SU-DHL-6 (cell line): Measurements from ENCODE around the gene DMD.

Source experiments
- H2AFZ ChIP-seq: fragments of 200-600 bp; sonication (generic); 2 replicates; pipeline ENCODE4 v1.6.1; 2014; ENCODE audit warnings: low read depth, mild to moderate bottlenecking, moderate library complexity, mixed read lengths, antibody characterized with exemption, low read length; ENCODE audit not compliant: severe bottlenecking
- H3F3A ChIP-seq: fragments of 200-600 bp; shearing (Covaris generic); 2 replicates; pipeline ENCODE4 v1.6.0; 2016; ENCODE audit warnings: antibody characterized with exemption, mild to moderate bottlenecking; ENCODE audit not compliant: insufficient read depth
- H3K27ac ChIP-seq: fragments of 200-600 bp; sonication (generic); 2 replicates; pipeline ENCODE4 v1.5.1; 2016; ENCODE audit warnings: low read depth, mild to moderate bottlenecking, low read length, moderate library complexity, mixed read lengths
- H3K27me3 ChIP-seq: fragments of 200-600 bp; sonication (generic), shearing (Covaris generic); 2 replicates; pipeline ENCODE4 v1.6.0; 2014; ENCODE audit warnings: mild to moderate bottlenecking, low read length
- H3K36me3 ChIP-seq: fragments of 200-600 bp; sonication (generic); 2 replicates; pipeline ENCODE4 v1.6.1; 2014; ENCODE audit warnings: mild to moderate bottlenecking, low read length, mixed read lengths
- H3K4me2 ChIP-seq: fragments of 300-600, 200-600 bp; shearing (Covaris generic), sonication (generic); 2 replicates; pipeline ENCODE4 v1.6.0; 2014; ENCODE audit warnings: low read length, low read depth, mild to moderate bottlenecking; ENCODE audit not compliant: poor library complexity, severe bottlenecking
- H3K4me3 ChIP-seq: fragments of 200-600 bp; sonication (generic); 2 replicates; pipeline ENCODE4 v1.5.1; 2014; ENCODE audit warnings: antibody characterized with exemption, low read length, mild to moderate bottlenecking, mixed read lengths; ENCODE audit not compliant: insufficient read depth, poor library complexity, severe bottlenecking
- H3K79me2 ChIP-seq: fragments of 200-600 bp; sonication (generic); 2 replicates; pipeline ENCODE4 v1.6.1; 2014; ENCODE audit warnings: mild to moderate bottlenecking, low read length, moderate library complexity; ENCODE audit not compliant: insufficient read depth
- H3K9ac ChIP-seq: fragments of 200-600 bp; sonication (generic); 2 replicates; pipeline ENCODE4 v1.7.0; 2014; ENCODE audit warnings: mild to moderate bottlenecking, low read length
- H3K9me2 ChIP-seq: fragments of 200-600 bp; sonication (generic); replicated peaks from 2 replicates; pipeline ENCODE4 v1.6.1; 2014; ENCODE audit warnings: low read length; ENCODE audit not compliant: insufficient read depth
- H3K9me3 ChIP-seq: fragments of 200-600 bp; sonication (generic); 2 replicates; pipeline ENCODE4 v1.6.1; 2014; ENCODE audit warnings: low read length, mixed read lengths; ENCODE audit not compliant: insufficient read depth
- H4K20me1 ChIP-seq: fragments of 200-600 bp; sonication (generic); 2 replicates; pipeline ENCODE4 v1.6.1; 2014; ENCODE audit warnings: low read depth, mild to moderate bottlenecking, antibody characterized with exemption, low read length, moderate library complexity, mixed read lengths
- EZH2phosphoT487 ChIP-seq: fragments of 200-600 bp; sonication (generic), shearing (Covaris generic); conservative IDR thresholded peaks from 2 replicates; pipeline ENCODE4 v1.6.1; 2018; ENCODE audit warnings: mild to moderate bottlenecking, antibody characterized with exemption, low read length, moderate library complexity, mixed read lengths
- TF ChIP-seq, protein P1 (sequence below): fragments of 200-600 bp; sonication (generic); IDR thresholded peaks from one replicate; pipeline ENCODE4 v1.5.1; 2017; ENCODE audit warnings: antibody characterized with exemption, mild to moderate bottlenecking, low read length, moderate library complexity; ENCODE audit not compliant: insufficient read depth, poor library complexity, severe bottlenecking

DMD gene

DNA sequence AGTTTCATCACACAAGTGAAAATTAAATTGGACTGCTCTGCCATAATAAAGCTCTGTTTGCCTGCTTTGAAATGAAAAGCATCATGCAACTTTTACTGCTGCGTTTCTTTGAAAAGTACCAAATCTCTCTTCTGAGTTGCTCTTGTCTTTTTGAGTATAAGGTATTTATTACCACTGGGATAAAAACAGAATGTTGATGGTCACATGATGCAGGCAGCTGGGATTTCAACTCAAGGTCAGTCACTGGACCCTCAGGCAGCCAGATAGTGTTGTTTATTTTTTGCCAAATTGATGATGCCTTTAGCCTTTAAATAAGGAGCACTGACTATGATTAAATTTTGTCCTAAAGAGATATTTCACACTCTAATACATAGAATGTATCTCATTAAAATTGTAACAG, 32.7 kb downstream of the DMD start:
- peak overlapping the region; percentile 100 for H3K27ac ChIP-seq
- no peaks in the 10 kb centered on the region for H3K27me3 ChIP-seq
- TF ChIP-seq EZH2phosphoT487 = no peak
- H3K79me2 ChIP-seq = peaks cover 4% of the 10 kb centered on the region; the same call in 1 of the 2 replicates
- no peak overlapping the region for H3K4me3 ChIP-seq
- peak overlapping the region; percentile 55 for H3K9ac ChIP-seq
- H3K9me3 ChIP-seq = no peaks in the 10 kb centered on the region
- H3K4me2 ChIP-seq = peak overlapping the region; percentile 88
- H3F3A ChIP-seq = peaks cover 64% of the 10 kb centered on the region
- H4K20me1 ChIP-seq = no peaks in the 10 kb centered on the region
- no peaks in the 10 kb centered on the region for H3K36me3 ChIP-seq
- peak overlapping the region; percentile 67 for H2AFZ ChIP-seq
- no peaks in the 10 kb centered on the region for H3K9me2 ChIP-seq

DNA sequence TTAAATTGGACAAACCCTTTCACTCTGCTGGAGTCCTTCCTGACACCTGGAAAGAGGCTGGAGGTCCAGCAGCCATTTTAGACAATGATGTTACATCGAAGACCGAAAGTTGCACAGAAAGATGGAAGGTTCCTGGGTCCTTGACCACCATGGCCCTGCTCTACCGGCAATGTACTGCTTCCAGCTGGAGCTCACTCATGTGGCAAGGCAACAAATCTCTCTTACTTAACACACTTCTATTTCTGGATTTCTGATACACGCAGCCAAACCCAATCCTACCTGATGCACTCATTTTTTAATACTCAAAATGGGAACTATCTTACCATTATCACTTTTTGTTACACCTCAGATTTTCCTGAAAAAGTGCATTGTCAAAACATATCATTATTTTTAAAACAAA, 33.1 kb downstream of the DMD start:
- Histone ChIP-seq H3K4me2 (peak overlapping the region; percentile 88), H2AFZ (no peak overlapping the region), H3K79me2 (peaks cover 4% of the 10 kb centered on the region; the same call in 1 of the 2 replicates), H3K27ac (peak overlapping the region; percentile 100), H3K4me3 (no peak overlapping the region), H3K9me3 (no peaks in the 10 kb centered on the region), H3K9me2 (no peaks in the 10 kb centered on the region), H3F3A (peaks cover 65% of the 10 kb centered on the region), H3K27me3 (no peaks in the 10 kb centered on the region), H4K20me1 (no peaks in the 10 kb centered on the region), H3K36me3 (no peaks in the 10 kb centered on the region), H3K9ac (peak overlapping the region; percentile 55)
- TF ChIP-seq EZH2phosphoT487 = no peak
- TF ChIP-seq, protein P1, sequence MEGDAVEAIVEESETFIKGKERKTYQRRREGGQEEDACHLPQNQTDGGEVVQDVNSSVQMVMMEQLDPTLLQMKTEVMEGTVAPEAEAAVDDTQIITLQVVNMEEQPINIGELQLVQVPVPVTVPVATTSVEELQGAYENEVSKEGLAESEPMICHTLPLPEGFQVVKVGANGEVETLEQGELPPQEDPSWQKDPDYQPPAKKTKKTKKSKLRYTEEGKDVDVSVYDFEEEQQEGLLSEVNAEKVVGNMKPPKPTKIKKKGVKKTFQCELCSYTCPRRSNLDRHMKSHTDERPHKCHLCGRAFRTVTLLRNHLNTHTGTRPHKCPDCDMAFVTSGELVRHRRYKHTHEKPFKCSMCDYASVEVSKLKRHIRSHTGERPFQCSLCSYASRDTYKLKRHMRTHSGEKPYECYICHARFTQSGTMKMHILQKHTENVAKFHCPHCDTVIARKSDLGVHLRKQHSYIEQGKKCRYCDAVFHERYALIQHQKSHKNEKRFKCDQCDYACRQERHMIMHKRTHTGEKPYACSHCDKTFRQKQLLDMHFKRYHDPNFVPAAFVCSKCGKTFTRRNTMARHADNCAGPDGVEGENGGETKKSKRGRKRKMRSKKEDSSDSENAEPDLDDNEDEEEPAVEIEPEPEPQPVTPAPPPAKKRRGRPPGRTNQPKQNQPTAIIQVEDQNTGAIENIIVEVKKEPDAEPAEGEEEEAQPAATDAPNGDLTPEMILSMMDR = no peak

DNA sequence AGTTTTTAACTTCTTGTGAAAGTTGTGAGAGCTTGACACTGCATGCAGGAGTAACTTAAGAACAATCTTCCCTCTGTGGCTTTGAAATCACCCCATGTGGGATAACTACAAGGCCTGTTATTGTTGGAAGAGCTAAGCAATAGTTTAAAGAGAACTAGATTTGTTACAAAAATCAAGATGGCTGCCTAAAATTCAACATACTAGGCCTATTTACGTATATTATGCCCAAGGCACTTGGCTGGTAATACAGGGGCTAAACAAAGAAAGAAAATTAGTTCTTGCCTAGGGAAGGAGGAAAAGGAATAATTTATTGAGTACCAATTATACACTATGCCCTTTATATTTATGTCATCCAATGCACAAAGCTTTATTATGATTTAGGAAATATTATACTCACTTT, 36.1 kb downstream of the DMD start:
- Histone ChIP-seq H3K36me3 (no peaks in the 10 kb centered on the region), H3F3A (peaks cover 69% of the 10 kb centered on the region), H3K27me3 (no peaks in the 10 kb centered on the region), H4K20me1 (no peaks in the 10 kb centered on the region), H3K4me2 (peak overlapping the region; percentile 88), H3K9me2 (no peaks in the 10 kb centered on the region), H3K27ac (peak overlapping the region; percentile 100), H3K9me3 (no peaks in the 10 kb centered on the region), H3K9ac (peak overlapping the region; percentile 62), H3K79me2 (peaks cover 4% of the 10 kb centered on the region; the same call in 1 of the 2 replicates), H2AFZ (no peak overlapping the region), H3K4me3 (no peak overlapping the region)
- TF ChIP-seq EZH2phosphoT487 = no peak
- TF ChIP-seq, protein P1 = no peak

DNA sequence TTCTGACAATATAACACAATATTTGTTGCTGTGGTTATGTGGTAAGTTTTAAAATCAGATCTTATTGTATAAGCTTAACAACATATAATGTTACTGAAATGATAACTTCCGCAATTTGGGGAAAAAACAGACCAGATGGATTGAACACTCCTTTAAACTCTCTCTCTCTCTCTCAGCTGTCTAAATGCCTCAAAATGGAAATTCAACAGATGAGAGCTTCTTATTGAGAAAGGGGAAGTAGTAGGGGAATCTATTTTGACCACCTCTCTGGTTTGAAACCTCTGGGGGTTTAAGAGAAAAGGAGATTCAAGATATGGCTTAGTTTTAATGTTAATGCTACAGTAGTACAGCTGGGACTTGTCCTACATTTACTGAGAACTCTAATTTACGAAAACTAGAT, 40.3 kb downstream of the DMD start:
- Histone ChIP-seq H4K20me1 (no peaks in the 10 kb centered on the region), H3K9ac (peak overlapping the region; percentile 62), H3K27ac (peak overlapping the region; percentile 100), H3K36me3 (no peaks in the 10 kb centered on the region), H2AFZ (no peak overlapping the region), H3K27me3 (no peaks in the 10 kb centered on the region), H3K4me3 (no peak overlapping the region), H3K9me3 (no peaks in the 10 kb centered on the region), H3K9me2 (no peaks in the 10 kb centered on the region), H3F3A (peaks cover 62% of the 10 kb centered on the region), H3K79me2 (peaks cover 11% of the 10 kb centered on the region; the same call in 1 of the 2 replicates), H3K4me2 (peak overlapping the region; percentile 88)
- TF ChIP-seq, protein P1 = no peak
- TF ChIP-seq EZH2phosphoT487 = no peak
